ENCODE data around the gene USP11.

The USP11 gene

DNA sequence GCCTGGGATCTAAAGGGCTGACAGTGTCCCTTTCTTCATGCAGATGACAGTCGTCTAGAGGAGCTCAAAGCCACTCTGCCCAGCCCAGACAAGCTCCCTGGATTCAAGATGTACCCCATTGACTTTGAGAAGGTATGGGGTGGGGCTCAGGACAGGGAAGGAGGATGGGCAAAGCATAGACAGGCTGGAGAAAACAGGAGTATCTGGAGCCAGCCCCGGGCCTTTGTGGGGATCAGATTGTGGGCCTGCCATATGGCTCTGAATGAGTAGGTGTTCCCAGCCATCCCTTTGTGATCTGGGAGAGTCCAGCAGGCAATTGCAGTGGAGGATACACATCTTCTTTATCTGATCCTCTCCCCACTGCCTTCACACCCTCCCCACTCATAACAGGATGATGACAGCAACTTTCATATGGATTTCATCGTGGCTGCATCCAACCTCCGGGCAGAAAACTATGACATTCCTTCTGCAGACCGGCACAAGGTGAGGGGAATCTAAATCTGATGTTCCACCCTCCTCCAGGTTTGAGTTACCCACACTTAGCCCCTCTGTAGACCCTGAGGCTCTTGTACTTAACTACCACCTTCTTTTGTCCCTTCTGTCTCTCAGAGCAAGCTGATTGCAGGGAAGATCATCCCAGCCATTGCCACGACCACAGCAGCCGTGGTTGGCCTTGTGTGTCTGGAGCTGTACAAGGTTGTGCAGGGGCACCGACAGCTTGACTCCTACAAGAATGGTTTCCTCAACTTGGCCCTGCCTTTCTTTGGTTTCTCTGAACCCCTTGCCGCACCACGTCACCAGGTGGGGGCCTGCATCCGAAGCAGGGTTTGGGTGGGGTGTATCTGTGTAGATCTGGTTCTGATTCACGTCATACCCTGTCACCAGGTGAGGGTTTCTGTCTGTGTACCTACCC, 20.2 kb upstream of the USP11 start:
- no peak for DNase-seq
- TF ChIP-seq GATA1 (IDR thresholded peaks at IDR 0.05; ENCODE audit: low read depth, low read length) = no peak
- no peak for TF ChIP-seq POLR2A (IDR thresholded peaks at IDR 0.05; ENCODE audit: low read length)

DNA sequence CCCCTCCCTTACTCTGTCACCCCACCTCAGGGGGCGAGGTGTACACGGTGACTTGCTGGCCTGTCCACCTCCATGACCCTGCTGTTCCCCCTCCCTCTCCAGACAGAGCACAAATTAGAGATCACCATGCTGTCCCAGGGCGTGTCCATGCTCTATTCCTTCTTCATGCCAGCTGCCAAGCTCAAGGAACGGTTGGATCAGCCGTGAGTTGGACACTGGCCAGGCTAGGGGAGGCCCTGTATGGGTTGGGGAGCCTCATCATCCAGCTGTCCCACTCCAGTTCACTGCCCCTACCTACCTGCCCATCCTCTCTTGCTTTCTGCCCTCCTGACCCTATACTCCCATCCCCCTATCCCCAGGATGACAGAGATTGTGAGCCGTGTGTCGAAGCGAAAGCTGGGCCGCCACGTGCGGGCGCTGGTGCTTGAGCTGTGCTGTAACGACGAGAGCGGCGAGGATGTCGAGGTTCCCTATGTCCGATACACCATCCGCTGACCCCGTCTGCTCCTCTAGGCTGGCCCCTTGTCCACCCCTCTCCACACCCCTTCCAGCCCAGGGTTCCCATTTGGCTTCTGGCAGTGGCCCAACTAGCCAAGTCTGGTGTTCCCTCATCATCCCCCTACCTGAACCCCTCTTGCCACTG, 18.3 kb upstream of the USP11 start:
- TF ChIP-seq POLR2A (IDR thresholded peaks at IDR 0.05; ENCODE audit: low read length) = no peak
- TF ChIP-seq GATA1 (IDR thresholded peaks at IDR 0.05; ENCODE audit: low read depth, low read length) = no peak
- DNase-seq = no peak

DNA sequence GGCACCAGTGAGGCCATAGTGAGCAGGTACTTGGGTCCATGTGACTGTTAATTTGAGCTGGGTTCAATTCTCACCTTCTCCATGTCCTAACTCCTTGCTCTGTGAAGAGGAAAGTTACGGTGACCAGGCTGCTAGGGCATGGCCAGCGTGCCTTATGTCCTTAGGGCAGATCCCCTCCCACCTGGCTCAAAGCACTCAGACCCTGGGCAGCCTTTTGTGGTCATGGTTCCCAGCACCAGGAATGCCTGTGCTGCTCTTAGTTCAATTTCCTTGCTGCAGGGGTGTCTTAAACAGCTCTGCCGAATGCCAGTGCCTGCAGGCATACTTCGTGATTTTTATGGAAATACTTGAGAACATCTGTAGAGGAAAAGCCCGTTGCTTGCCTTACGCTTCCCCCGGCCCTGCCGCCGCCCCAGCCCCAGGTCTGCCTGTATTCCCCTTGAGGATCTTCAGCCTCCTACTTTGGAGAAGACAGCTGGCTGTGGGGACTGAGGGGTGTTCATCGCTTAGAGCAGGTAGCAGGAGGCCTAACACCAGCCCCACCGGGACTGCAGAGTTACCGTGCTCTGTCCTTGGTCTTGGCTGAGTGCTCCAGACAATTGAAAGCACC, 17.4 kb upstream of the USP11 start:
- no peak for TF ChIP-seq GATA1 (IDR thresholded peaks at IDR 0.05; ENCODE audit: low read depth, low read length)
- no peak for TF ChIP-seq POLR2A (IDR thresholded peaks at IDR 0.05; ENCODE audit: low read length)
- DNase-seq = no peak

DNA sequence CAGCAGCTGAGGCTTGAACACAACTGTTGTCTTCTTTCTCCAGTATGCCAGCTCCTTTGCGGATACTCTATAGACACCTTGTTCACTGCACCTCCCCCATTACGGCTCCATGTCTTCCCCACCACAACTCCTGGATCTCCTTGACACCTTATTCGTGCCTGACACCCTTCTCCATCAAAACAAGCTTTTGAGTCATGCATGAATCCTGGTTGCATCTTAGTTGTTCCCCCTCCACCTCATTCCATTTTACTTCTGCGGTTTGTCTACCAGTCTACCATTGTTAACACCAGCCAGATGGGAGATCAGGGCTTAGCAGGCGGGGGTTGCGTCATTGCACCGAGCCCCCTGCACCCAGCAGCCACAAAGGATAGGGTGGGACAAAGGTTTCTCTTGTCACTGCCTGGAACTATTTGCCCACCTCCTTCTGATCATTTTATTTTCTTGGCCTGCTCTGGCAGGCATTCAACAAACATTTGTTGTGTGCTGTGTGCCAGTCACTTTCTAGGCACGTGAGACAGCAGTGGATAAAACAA, 16.4 kb upstream of the USP11 start:
- TF ChIP-seq POLR2A (IDR thresholded peaks at IDR 0.05; ENCODE audit: low read length) = no peak
- no peak for TF ChIP-seq GATA1 (IDR thresholded peaks at IDR 0.05; ENCODE audit: low read depth, low read length)
- DNase-seq = no peak

DNA sequence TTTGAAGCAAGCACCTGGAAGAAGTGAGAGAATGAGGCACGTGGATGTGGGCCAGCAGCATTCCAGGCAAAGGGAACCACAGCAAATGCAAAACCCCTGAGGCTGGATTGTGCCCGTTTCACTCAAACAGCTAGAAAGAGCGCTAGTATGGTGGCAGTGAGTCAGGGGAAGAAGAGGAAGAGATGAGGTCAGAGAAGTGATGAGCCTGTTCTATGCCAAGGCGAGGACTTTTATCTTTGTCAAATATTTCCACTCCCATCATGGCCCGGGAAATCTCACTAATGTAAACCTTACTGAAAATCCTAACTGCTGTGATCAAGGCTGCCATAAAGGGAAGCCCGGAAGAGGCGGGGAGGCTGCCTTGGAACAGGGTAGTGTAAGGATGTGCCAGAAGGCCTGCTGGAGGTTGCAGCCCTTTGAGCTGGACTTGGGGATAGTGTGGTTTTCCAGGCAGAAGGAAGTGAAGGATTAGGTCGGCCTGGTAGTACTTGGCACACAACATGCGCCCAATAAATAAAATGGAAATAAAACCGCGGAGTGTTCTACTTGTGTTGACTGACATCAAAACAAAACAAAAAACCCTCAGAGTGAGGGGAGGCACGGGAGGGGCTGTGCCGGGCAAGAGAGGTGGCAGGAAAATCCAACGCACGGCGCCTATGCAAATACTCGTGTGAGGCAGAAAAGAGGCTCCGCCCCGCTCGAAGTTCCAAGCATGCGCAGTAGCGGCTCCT, 15.5 kb upstream of the USP11 start:
- peak; percentile 30 to 50 for DNase-seq
- TF ChIP-seq POLR2A (IDR thresholded peaks at IDR 0.05; ENCODE audit: low read length) (no peak), GATA1 (IDR thresholded peaks at IDR 0.05; ENCODE audit: low read depth, low read length) (no peak)

DNA sequence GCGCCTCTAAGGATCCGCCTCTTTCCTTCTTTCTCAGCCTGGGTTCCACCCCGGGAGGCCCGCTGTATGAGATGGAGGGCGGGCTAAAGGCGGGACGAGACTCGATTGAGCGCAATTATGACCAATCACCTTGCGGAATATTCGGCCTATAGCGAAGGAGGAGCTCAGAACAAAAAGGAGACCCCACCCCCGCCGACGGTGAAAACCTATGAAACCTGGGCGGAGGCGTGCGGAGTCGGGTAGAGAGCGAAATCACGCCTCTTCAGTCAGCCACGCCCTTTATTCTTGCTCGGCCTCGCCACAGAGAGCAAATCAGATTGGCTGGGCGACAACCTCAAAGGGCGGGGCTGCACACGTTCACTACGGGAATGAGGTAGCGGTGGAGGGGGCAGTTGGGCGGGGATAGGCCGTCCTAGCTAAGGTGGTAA, 14.9 kb upstream of the USP11 start:
- TF ChIP-seq POLR2A (IDR thresholded peaks at IDR 0.05; ENCODE audit: low read length) (no peak), GATA1 (IDR thresholded peaks at IDR 0.05; ENCODE audit: low read depth, low read length) (no peak)

GRCh38 chrX:47218280-47218919, 14.4 kb upstream of the USP11 start, which contains the start of gene CDK16:
Gene CDK16 (plus strand): TSS chrX:47218681. CDS start chrX:47223558, 4,877 bp downstream.
- DNase-seq = peak; percentile 85 to 90
- no peak for TF ChIP-seq GATA1 (IDR thresholded peaks at IDR 0.05; ENCODE audit: low read depth, low read length)
- TF ChIP-seq POLR2A (IDR thresholded peaks at IDR 0.05; ENCODE audit: low read length) = peak; percentile 91

More for the DNA sequence above, 14.9 kb upstream of the USP11 start:
- DNase-seq = peak; percentile 95 to 96

DNA sequence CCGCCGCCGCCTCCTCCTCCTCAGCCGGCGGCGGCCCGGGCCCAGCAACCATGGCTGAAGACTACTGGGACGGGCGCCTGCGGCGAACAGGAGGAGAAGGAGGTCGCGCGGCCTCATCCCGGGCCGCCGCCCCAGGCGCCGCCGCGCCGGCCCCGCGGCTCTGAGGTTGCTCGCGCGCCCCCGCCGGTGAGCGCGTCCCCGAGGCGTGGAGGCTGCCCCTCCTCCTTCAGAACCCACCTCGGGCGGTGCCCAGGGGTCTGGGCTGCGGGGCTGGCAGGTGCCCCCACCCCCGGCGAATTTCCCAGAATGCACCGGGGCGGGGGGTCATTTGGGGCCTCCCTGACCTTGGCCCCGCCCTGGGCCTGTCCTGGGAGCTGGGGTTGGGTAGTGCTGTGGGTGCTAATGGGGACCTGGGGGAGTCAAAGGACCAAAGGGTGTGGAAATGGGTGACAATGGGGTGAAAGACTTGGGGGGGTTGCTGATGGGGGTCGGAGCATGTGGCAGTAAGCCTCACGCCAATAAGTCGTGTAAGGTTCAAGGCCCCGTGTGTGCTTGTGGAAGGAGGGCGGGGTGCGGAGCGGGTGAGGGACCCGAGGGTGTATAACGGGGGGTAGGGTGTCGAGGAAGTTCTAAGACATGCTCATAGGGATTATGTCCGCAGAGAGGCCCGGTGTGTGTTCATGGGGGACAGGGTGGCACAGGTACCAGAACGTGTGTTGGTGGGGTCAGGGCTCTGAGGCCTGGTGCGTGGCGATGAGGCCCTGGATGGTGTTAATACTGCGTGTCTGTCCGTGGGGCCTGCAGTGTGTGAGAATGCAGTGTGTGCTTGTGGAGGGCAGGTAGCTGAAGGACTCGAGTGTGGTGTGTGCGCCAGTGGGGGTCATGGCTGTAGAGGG, 13.6 kb upstream of the USP11 start:
- TF ChIP-seq POLR2A (IDR thresholded peaks at IDR 0.05; ENCODE audit: low read length) (peak; percentile 73), GATA1 (IDR thresholded peaks at IDR 0.05; ENCODE audit: low read depth, low read length) (no peak)
- DNase-seq = peak; percentile 77 to 81

GRCh38 chrX:47221756-47222155, 11.1 kb upstream of the USP11 start:
- no peak for DNase-seq
- no peak for TF ChIP-seq POLR2A (IDR thresholded peaks at IDR 0.05; ENCODE audit: low read length)
- TF ChIP-seq GATA1 (IDR thresholded peaks at IDR 0.05; ENCODE audit: low read depth, low read length) = no peak

GRCh38 chrX:47222751-47223350, 10.0 kb upstream of the USP11 start:
- DNase-seq = no peak
- TF ChIP-seq GATA1 (IDR thresholded peaks at IDR 0.05; ENCODE audit: low read depth, low read length) = no peak
- no peak for TF ChIP-seq POLR2A (IDR thresholded peaks at IDR 0.05; ENCODE audit: low read length)

GRCh38 chrX:47223476-47224250, 9.1 kb upstream of the USP11 start:
- TF ChIP-seq POLR2A (IDR thresholded peaks at IDR 0.05; ENCODE audit: low read length) (no peak), GATA1 (IDR thresholded peaks at IDR 0.05; ENCODE audit: low read depth, low read length) (no peak)

More at GRCh38 chrX:47223476-47224250, 9.1 kb upstream of the USP11 start:
- no peak for DNase-seq

All from erythroblast (primary cell).